ENCODE measurements around the gene DNAI4. TPM values are rescaled to one million over a fixed set of nuclear protein-coding genes. Genes with fewer than 3 reads are reported as not detected.
"Not testable (repeated sequence)": the region's sequence is repeated elsewhere in the genome, so short reads cannot be mapped to it uniquely, and the experiment has no call there.

Gene DNAI4
- 5.6 and 5.9 TPM in 2 replicates for total RNA-seq
- polyA plus RNA-seq (2012), result 2.3 TPM

- DNase-seq (ENCODE audit: low read depth), result peak; percentile 99
These were observed at the start of gene DNAI4, which contains the start of gene MIER1 for GRCh38 chr1:66924756-66925557. TSS of gene DNAI4 (minus strand) at chr1:66924856. CDS start at chr1:66924831, 25 bp downstream. TSS of gene MIER1 (plus strand) at chr1:66924990. CDS start at chr1:66925029, 39 bp downstream.

- DNase-seq (ENCODE audit: low read depth), result no peak
These were observed 43.9 kb upstream of the DNAI4 start for GRCh38 chr1:66968574-66968973.

DNA sequence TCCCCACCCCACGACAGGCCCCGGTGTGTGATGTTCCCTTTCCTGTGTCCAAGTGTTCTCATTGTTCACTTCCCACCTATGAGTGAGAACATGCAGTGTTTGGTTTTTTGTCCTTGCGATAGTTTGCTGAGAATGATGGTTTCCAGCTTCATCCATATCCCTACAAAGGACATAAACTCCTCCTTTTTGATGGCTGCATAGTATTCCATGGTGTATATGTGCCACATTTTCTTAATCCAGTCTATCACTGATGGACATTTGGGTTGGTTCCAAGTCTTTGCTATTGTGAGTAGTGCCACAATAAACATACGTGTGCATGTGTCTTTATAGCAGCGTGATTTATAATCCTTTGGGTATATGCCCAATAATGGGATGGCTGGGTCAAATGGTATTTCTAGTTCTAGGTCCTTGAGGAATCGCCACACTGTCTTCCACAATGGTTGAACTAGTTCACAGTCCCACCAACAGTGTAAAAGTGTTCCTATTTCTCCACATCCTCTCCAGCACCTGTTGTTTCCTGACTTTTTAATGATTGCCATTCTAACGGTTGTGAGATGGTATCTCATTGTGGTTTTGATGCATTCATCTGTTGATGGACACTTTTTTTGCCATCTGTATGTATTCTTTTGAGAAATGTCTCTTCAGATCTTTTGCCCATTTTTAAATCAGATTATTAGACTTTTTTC, 41.7 kb upstream of the DNAI4 start:
- DNase-seq (ENCODE audit: low read depth), result not testable (repeated sequence)

DNA sequence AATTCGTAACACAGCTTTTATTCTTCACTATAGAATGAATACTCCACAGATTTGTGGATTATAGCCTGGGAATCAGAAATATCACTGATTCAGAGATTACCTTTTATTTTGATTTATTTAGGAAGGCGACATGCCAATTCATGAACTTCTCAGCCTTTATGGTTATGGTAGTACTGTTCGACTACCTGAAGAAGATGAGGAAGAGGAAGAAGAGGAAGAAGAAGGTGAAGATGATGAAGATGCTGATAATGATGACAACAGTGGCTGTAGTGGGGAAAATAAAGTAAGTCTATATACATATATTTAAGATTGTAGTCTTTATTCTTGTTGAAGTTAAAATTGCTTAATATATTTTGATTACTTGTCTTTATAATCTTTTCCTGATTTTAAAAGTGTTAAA, 33.3 kb upstream of the DNAI4 start:
- no peak for DNase-seq (ENCODE audit: low read depth)

- DNase-seq (ENCODE audit: low read depth), result no peak
These were observed 29.6 kb upstream of the DNAI4 start for GRCh38 chr1:66954208-66954607.

- no peak for DNase-seq (ENCODE audit: low read depth)
These were observed 26.9 kb upstream of the DNAI4 start for GRCh38 chr1:66951513-66951912.

GRCh38 chr1:66947267-66947666, 22.6 kb upstream of the DNAI4 start:
- DNase-seq (ENCODE audit: low read depth), result no peak

DNA sequence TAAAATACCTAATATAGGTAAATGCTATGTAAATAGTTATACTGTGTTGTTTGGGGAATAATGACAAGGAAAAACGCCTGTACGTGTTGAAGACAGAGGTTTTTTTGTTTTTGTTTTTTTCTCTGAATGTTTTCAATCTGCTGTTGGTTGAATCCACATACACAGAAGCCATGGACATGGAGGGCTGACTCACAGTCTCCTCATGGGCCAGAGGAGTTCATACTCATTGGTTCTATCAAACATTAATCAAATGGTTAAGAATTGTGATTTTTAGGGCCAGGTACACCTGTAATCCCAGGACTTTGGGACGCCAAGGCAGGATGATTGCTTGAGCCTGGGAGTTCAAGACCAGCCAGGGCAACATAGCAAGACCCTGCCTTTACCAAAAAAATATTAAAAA, 20.7 kb upstream of the DNAI4 start:
- DNase-seq (ENCODE audit: low read depth), result no peak

DNA sequence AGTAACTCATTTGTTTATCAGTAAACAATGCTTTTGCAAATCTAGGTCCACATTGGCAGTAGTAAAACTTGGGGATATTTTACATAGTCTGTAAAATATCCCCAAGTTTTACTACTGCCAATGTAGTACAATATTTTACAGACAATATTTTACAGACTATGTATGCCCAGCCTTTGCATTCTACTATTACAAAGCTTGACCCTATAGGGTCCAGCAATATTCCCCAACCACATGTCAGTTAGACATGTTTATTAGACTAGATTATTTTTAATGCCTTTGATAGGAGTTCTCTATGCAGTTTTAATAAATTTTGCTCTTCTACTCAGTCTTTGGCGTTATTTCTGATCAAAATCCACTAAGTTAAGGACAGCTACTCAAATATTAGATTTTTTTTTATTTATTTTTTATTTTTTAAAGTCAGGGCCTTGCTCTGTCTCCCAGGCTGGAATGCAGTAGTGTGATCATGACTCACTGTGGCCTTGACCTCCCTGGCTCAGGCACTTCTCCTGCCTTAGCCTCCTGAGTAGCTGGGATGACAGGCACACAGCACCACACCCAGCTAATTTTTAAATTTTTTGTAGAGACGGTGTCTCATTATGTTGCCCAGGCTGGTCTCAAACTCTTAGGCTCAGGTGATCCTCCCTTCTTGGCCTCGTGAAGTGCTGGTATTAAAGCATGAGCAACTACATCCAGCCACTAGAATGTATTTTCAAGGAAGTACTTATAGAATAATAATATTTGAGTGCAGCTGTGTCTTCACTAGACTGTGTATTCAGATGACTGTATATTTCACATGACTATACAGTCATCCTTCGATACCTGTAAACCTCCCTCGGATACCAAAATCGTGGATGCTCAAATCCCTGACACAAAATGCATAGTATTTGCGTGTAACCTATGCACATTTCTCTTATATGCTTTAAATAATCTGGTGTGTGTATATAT, 19.9 kb upstream of the DNAI4 start:
- DNase-seq (ENCODE audit: low read depth), result peak; percentile 73

DNA sequence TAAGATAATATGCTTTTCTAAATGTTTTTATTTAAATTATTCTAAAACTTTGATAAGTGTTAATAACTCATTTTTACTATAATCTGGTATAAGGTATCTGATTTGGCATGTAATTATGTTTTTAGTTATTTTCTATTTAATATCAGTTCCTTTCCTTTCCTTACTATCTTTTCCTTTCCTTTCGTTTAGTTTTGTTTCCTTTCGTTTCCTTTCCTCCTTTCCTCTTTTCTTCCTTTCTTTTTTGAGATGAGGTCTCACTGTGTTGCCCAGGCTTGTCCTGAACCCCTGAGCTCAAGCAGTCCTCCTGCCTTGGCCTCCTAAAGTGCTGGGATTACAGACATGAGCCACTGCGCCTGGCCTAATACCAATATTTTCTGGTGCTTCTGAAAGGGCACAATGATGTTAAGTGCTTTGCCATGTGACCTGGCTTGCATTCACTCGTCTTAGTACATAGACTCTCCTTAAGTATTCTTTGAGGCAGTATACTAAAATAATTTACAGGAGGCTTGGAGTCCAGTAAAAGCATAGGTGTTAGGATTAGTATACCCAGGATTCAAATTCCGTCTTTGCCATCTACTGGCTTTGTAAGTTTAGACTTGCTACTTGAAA, 18.8 kb upstream of the DNAI4 start:
- no peak for DNase-seq (ENCODE audit: low read depth)

DNA sequence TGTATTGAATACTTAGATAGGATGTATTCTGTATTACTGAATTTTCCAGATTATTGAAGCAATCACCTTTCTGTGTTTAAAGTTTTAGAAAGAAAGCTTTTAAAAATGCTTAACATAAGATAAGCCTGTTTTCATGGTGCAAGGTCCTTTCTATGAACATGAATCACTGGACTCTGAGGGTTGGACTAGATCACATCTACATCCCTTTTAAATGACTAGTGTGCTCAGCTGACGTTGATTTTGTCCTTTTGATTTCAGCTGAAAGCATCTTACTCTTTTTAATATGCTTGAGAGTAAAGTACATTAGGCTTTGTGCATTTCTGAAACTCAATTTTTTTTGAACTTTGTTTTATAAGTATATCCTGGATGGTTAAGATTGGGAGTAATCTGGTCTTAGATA, 16.3 kb upstream of the DNAI4 start:
- DNase-seq (ENCODE audit: low read depth), result no peak

DNA sequence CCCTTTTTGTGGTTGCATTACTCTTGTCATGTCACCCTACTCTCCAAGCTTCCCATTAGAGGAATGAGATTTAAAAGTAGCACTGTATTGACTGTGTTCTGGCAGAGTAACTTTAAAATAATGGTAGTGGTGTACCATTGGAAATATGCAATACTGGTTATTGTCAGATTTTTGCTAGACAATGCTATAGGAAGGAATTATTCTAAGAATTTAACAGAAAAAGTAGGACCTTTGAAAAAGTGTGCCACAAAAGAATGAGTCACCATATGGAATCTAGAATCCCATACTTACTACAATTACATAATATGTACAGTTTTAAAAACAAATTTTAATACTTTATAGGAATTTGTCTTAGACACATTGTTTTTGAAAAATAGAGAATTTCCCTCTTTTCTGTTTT, 14.0 kb upstream of the DNAI4 start:
- DNase-seq (ENCODE audit: low read depth), result no peak

DNA sequence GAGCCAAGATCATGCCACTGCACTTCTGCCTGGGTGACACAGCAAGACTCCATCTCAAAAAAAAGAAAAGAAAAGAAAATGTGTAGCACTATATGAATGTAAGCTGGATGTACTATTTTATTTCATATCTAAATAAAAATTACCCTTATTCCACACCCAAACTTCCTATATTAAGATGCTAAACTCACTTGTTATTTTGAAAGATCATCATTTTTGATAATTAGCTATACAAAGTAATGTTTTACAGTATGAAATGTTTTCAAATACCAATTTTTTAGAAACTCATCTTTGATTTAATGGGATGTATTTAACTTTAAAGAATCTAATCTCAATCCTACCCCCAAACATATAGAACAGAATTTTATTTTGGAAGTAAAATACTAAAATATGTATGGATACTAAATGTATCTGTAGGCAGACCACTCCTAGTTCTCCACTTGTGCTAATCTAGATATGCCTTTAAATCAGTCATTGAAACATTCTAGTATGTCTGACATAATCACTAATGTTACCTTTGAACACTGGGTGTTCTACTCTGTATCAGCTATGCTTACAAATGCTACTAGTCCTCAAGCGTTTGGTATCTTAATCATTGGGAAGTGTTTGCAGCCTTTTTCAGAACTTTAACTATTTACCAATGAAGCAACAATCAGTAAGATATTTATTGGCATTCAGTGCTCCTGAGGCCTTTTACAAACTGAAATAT, 13.0 kb upstream of the DNAI4 start:
- no peak for DNase-seq (ENCODE audit: low read depth)

GRCh38 chr1:66933887-66934700, 9.4 kb upstream of the DNAI4 start:
- no peak for DNase-seq (ENCODE audit: low read depth)

DNA sequence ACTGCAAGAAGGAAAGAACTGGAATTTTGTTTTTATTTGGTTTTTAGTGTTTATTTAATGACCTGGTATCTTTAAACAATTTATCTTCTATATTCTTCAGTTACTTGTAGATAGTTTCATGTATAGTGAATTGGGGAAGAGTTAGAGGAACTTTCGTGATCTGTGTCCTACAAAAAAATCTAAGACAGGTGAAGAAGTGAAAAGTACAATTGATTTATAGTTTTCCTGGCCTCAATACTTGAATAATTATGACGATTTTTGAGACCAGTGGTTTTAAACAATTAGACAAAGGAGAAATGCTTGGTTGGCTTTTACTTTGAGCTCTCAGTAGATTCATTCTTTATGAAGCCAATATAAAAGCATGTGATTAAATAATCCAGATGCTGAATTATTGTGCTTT, 7.6 kb upstream of the DNAI4 start:
- no peak for DNase-seq (ENCODE audit: low read depth)

GRCh38 chr1:66931590-66931989, 6.9 kb upstream of the DNAI4 start:
- no peak for DNase-seq (ENCODE audit: low read depth)

DNA sequence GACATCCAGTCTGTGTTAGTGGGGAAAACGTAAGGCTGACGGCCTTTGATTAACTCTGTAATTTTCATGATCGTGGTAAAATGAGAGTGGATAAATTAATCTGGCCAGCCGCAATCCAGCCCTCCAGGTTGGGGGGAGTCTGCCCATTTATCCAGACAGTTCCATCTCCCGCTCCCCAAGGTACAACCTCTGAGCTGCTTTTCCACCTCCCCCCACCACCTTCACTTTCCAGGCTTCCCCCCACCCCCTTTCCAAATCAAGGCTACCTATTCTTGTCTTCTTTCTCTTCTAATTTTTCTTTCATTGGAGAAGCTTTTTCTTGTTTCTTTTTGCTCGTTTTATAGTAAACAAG, 6.1 kb upstream of the DNAI4 start:
- DNase-seq (ENCODE audit: low read depth), result no peak

DNA sequence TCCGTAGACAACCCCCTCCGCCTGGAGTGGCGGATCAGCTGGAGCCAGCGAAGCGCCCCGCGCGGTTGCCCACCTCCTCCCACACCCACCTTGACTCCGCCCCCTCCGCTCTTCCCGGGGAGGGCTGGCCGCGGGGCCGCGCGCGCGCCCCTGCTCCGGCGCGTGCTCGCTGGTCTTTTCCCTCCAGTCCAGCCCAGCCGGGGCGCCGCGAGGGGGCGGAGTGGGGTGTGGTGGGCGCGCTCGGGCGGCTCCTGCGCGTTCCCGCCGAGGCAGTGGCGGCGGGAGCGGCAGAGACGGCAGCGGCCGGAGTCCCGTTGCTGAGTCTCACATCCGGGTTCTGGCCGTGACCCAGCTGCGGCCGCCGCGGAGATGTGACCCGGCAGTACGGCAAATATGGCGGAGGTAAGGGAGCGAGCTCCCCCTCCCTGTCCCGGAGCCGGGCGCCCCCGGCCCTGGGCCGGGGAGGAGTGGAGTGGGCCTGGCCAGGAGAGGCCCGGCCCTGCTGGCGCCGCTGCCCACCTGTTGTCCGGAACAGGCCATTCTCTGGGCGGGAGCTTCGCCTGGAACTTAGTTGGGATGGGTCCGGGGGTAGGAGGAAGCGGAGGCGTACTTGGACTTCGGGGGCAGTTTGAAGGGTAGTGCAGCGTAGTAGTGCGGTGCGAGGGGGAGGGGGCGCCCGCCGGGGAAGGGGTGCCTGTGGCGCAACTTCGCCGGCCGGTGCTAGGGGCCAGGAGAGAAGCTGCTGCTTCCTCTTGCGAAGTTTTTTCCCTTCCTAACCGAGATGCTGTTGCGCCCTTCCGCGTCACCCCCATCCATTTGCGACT, 5.6 kb upstream of the DNAI4 start:
- peak; percentile 95 for DNase-seq (ENCODE audit: low read depth)

GRCh38 chr1:66929691-66929998, 5.0 kb upstream of the DNAI4 start:
- no peak for DNase-seq (ENCODE audit: low read depth)
